ENCODE results near the gene NAMPT.

DNA sequence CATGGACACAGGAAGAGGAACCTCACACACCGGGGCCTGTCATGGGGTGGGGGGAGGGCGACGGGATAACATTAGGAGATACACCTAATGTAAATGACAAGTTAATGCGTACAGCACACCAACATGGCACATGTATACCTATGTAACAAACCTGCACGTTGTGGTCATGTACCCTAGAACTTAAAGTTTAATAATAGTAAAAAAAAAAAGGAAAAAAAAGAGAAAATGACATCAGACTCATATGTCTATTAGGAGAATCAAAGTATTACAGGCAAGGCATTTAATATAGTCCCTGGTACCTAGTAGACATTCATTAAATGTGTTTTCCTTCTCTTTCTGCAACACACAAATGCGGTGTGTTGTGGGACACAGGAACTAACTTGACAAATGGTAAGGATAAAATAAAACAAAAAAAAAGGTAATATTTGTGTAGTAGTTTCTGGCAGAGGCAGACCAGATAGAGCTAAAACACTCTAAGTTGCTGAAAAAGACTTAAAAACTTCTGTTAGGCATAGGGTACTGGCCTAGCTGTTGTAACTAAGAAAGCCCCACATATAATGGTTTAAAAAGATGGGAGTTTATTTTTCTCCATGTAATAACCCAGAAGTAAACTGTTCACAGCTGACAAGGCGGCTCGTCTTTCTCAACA lies 68.8 kb downstream of the NAMPT start:
- TF ChIP-seq EZH2 (IDR thresholded peaks at IDR 0.05; ENCODE audit: insufficient read depth, poor library complexity, severe bottlenecking) (no peak), EZH2phosphoT487 (IDR thresholded peaks at IDR 0.05; ENCODE audit: insufficient read depth, low read depth) (no peak)

Data from GM23248 (cell line).